Subcutaneous adipose tissue (tissue), 4 donors: ENCODE results near the gene NFIC. TPM values are rescaled to one million over a fixed set of nuclear protein-coding genes. Genes with fewer than 3 reads are reported as not detected.

Experiments
- total RNA-seq, 4 donors: library from RNA; depleted of rRNA; stranded (reverse); fragments of >200 nt; gene quantifications; one replicate each; pipeline ENCODE4 v1.1.0, GENCODE V29; 2016
- TF ChIP-seq, protein P1 (sequence below): fragments of 450-650 bp; IDR thresholded peaks from one replicate; pipeline ENCODE4 v1.5.1; 2016; ENCODE audit warnings: low read depth, mild to moderate bottlenecking, control low read depth, antibody characterized with exemption, moderate library complexity

NFIC gene
- total RNA-seq, 4 donors from 2014 or later: 45.2 to 191 (median 76.8) TPM

DNA sequence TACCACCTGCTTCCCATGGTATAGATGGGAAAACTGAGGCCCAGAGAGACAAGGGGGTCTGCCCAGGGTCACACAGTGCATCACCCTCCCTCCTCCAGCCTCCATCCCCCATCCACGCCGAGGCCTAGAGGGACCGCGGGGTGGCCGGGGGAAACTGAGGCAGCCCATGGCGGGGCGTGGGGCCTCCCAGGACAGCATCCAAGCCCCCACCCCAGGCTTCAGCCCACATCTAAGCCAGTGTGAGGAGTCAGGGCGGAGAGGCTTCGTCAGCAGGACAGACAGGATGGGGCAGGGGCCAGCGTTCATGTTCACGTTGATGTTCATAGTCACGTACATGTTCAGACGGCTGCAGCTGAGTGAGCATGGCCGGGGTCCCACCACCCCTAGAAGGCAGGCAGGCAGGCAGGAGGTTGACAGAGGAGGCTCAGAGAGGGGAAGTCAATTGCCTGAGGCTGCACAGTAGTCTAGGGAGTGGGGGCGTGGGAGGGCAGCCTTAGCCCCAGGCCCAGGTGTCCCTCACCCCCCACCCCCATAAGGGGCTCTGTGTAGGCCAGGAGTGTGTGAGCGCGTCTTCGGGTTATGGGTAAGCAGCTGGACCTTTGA is 90.6 kb downstream of the NFIC start:
- TF ChIP-seq, protein P1, sequence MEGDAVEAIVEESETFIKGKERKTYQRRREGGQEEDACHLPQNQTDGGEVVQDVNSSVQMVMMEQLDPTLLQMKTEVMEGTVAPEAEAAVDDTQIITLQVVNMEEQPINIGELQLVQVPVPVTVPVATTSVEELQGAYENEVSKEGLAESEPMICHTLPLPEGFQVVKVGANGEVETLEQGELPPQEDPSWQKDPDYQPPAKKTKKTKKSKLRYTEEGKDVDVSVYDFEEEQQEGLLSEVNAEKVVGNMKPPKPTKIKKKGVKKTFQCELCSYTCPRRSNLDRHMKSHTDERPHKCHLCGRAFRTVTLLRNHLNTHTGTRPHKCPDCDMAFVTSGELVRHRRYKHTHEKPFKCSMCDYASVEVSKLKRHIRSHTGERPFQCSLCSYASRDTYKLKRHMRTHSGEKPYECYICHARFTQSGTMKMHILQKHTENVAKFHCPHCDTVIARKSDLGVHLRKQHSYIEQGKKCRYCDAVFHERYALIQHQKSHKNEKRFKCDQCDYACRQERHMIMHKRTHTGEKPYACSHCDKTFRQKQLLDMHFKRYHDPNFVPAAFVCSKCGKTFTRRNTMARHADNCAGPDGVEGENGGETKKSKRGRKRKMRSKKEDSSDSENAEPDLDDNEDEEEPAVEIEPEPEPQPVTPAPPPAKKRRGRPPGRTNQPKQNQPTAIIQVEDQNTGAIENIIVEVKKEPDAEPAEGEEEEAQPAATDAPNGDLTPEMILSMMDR: no peak

DNA sequence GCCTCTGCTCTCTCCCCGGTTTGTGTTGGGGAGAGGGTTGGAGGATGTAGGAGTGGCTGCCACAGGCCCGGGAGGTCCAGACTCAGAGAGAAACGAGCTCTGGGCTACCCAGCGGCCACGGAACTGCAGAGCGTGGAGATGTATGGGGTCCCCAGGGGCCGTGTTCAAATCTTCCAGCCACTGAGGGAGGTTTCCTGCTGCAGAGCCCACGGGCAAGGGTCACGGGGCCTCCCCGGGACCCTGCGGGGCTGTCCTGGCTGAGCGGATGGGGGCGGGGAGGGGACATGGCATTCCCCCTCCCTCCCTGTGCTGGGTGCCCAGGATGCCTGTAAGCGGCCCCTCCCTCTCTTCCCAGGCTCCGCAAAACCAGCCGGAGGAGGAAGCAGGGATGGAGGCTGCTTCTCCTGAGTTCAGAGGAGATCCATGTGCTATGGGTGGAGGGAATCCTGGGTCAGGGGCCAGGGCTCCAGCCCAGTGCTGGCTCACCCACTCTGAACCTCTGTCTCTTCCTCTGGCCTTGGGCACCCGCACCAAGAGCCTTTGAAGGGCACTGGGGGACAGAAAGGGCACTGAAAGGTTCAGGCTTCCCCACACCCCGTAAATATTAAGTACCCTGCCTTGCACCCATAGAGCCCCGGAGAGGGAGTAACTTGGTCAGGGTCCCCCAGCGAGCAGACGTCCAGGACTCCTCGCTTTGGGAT is 91.3 kb downstream of the NFIC start:
- TF ChIP-seq, protein P1: no peak

DNA sequence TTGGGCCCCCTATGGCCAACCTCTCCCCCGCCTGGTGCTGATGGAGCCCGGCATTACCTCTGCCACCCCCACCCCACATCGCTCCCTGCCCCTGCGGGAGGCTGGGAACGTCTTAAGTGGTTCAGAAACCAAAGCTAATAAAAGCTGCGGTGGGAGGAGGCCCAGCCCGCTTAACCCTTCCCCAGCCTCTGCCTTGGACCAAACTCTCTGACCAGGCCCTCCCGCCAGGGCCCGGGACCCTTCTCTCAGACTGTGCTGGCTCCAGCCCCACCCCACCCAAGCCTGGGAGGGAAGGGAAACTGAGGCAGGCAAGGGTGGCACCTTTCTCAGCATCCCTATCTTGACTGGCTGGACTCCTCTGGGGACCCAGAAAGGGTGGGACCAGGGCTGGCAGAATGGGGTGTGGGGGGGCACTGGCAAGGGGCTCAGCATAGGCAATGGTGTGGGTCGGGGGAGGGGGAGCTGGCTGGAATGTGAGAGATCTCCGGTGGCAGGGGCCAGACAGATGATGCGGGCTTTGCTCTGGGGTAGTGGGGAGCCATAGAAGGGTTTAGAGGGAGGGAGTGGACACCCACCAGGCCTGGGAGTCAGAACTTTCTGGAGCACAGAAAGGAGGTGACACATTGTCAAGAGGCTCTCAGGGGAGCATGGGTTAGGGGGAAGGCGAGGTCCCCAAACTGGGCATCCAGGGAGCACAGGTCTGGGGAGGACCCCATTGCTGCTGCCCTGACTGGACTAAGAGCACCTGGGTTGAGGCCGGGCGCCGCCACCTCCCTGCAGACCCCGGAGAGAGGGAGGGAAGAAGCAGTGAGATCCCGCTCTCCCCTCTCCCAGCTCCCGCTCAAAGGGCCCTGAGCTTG is 92.1 kb downstream of the NFIC start:
- TF ChIP-seq, protein P1: no peak

DNA sequence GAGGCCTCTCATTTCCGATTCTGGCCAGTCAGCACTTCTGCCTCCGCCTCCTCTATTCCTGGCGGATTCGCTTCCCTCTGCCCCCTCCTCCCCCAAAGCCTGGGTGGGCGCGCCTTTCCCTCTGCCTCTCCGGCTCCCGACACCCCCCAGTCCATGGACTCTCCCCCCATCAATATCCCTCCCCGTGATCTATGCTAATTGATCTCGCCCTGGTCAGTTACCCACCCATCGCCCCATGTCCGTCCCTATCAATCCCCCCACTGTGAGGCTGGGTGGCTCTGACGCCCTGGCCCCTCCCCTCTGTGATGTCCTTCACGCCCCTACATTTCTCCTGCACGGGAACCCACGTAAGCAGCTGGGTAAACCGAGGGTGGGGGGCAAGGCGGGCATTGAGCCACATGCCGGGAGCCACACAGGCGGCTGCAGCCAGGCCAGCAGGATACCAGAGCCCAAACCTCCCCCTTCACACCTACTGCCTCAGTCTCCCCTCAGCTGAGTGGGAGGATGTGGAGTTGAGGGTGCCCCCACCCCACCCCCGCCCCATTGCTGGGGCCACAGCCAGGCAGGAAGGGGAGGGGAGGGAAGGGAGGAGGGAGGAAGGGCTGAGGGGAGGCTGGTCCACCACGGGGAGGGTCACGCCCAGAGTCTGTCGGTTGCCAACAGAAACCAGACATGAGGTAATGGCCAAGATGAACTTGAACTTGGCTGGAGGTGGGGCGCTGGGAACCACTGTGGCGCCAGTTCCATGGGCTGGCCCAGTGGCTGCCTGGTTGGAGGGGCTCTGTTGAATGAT is 92.9 kb downstream of the NFIC start:
- TF ChIP-seq, protein P1: no peak

DNA sequence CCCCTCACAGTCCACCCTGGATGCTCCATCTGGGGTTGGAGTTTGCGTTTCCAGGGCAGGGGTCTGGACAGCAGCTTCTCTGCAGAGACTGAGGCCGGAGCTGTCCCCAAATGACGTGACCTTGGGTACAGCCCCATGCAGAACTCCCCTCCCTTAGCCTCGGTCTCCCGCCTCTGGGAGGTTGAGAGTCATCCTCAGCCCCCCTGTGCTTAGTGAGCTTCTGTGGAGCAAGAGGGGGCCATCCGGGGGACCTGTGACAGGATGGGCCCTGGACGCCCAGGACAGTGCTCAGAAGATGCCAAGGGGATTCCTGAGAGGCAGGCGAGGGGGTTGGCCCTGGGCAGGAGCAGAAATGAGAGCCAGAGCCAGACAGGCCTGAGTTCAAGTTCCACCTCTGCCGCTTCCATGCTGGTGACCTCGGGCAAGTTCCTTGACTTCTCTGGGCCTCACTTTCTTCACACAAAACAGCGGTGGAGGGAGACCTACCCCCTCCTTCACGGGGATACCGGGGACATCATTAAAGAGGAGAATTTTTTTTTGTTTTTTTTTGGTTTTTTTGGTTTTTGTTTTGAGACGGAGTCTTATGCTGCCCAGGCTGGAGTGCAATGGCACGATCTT is 93.7 kb downstream of the NFIC start:
- TF ChIP-seq, protein P1: no peak

DNA sequence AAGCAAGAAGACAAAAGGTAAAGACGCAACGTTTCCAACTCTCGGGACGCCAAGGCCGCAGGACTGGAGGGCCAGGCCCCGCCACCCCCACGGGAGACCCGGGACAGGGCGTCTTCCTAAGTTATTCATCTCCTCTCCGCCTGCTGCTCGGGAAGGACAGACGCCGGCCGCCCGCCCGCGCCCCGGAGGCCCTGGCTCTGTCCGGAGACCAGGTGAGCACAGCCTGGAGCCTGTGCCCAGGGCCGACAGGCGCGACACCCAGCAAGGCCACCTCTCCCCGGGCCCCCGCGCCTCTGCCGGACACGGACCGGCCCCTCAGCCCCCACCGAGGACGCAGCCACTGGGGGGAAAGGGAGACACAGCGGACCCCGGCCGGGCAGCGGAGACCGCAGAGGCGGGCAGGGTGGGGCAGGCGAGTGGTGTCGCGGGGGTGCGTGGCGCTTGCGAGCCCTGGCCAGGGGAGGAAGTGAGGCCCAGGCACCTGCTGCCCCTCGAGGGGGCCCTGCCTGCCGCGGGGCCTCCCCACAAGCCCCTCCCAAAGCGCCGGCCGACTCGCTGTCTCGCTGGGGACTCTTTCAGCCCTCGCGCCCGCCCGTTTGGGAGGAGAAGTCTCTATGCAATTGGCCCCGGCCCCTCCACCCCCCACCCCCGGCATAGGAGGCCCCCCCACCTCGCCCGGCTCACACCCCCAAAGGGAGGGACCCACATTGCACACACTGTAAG is 96.8 kb downstream of the NFIC start:
- TF ChIP-seq, protein P1: no peak
